Kidney (tissue), 14 donors: ENCODE results near the gene ZNF416. TPM values are rescaled to one million over a fixed set of nuclear protein-coding genes. Genes with fewer than 3 reads are reported as not detected.
A peak's percentile ranks its signal among the peaks of the same experiment; 100 is the strongest.

ENCODE experiments used
- DNase-seq, 5 donors: peaks; one replicate each; pipeline ENCODE4 v3.0.0-alpha.2; 2013 to 2020
- FAIRE-seq: peaks from 2 replicates; lab custom pipeline; 2012; peaks lifted over from hg19 to GRCh38; lab: Jason Lieb, UNC
- H3K27ac ChIP-seq, 2 donors: one replicate each; pipeline ENCODE4 v1.7.0; 2013; ENCODE audit warnings: low read depth in 2 of 2, low read length in 2 of 2, inconsistent platforms in 1 of 2
- H3K27me3 ChIP-seq: one replicate; pipeline ENCODE4 v1.7.1; 2013; ENCODE audit warnings: low read length, inconsistent platforms; ENCODE audit not compliant: control insufficient read depth, insufficient read depth
- H3K36me3 ChIP-seq, 3 donors: one replicate each; pipeline versions ENCODE4 v1.7.0 to v1.7.1; 2013; ENCODE audit warnings: low read length in 3 of 3, control low read depth in 1 of 3, inconsistent platforms in 1 of 3; ENCODE audit not compliant: insufficient read depth in 3 of 3, control insufficient read depth in 2 of 3
- H3K4me1 ChIP-seq, 3 donors: one replicate each; pipeline versions ENCODE4 v1.7.0 to v1.7.1; 2013; ENCODE audit warnings: low read length in 3 of 3, inconsistent platforms in 1 of 3, low read depth in 1 of 3; ENCODE audit not compliant: control insufficient read depth in 2 of 3, insufficient read depth in 2 of 3
- H3K4me3 ChIP-seq, 3 donors: one replicate each; pipeline versions ENCODE4 v1.7.0 to v1.8.1; 2013; ENCODE audit warnings: low read length in 3 of 3, control low read depth in 1 of 3, inconsistent platforms in 1 of 3
- H3K9ac ChIP-seq, 3 donors: one replicate each; pipeline versions ENCODE4 v1.7.0 to v1.7.1; 2013; ENCODE audit warnings: low read length in 3 of 3, control low read depth in 1 of 3, inconsistent platforms in 1 of 3
- H3K9me3 ChIP-seq, 3 donors: one replicate each; pipeline versions ENCODE4 v1.7.0 to v1.7.1; 2013; ENCODE audit warnings: low read length in 3 of 3, control low read depth in 1 of 3, inconsistent platforms in 1 of 3; ENCODE audit not compliant: control insufficient read depth in 2 of 3, insufficient read depth in 1 of 3
- intact Hi-C: fragments of 100-400 bp; cut with DNase I; formaldehyde crosslinking; loops from one replicate; pipeline ENCODE4 v1.11.1; 2022
- polyA plus RNA-seq: library from polyadenylated mRNA; stranded (reverse); fragments of 350-450 nt; fragmentation: Illumina TruSeq; extraction: RNeasy Lipid Tissue Mini Kit (QIAGEN cat#74804); gene quantifications from one replicate; pipeline ENCODE4 v1.2.3, GENCODE V29; 2014; ENCODE audit warnings: low read depth, low replicate concordance; ENCODE audit not compliant: insufficient read depth
- total RNA-seq: library from RNA; stranded (reverse); fragmentation: NEBNext Ultra II Directional; extraction: Animal tissue kit (Norgen Biotek cat#: 25700); gene quantifications from one replicate; pipeline ENCODE4 v1.2.1, GENCODE V29; 2021
- TF ChIP-seq, protein P1 (sequence below): IDR thresholded peaks from 3 replicates; pipeline ENCODE4 v1.5.1; 2012; ENCODE audit warnings: mild to moderate bottlenecking, moderate library complexity, borderline replicate concordance; ENCODE audit not compliant: insufficient read depth; ENCODE audit errors: extremely low read depth
- donor health status: control.
- donor health status: control.
- donor health status: control.
- donor health status: control.
- donor health status: control.
- donor health status: DM: yes; HTN: yes; CAD: no.
- donor health status: Normal renal cell carcinoma (clear cell type).

ZNF416 gene
- total and polyA plus RNA-seq, 2 donors from 2014 or later, result 3.5 to 8.0 TPM

- DNase-seq (no peak), FAIRE-seq (no peak)
- Histone ChIP-seq H3K9ac (no peak overlapping the region), H3K36me3 (peaks cover 2 to 11% (median 10%) of the 10 kb centered on the region in 3 donors), H3K27ac (no peak overlapping the region), H3K27me3 (no peaks in the 10 kb centered on the region), H3K4me3 (no peak overlapping the region), H3K4me1 (no peaks in the 10 kb centered on the region), H3K9me3 (peaks cover 0 to 17% (median 6%) of the 10 kb centered on the region in 3 donors)
- intact Hi-C loops, result no loop called here
- TF ChIP-seq, protein P1, sequence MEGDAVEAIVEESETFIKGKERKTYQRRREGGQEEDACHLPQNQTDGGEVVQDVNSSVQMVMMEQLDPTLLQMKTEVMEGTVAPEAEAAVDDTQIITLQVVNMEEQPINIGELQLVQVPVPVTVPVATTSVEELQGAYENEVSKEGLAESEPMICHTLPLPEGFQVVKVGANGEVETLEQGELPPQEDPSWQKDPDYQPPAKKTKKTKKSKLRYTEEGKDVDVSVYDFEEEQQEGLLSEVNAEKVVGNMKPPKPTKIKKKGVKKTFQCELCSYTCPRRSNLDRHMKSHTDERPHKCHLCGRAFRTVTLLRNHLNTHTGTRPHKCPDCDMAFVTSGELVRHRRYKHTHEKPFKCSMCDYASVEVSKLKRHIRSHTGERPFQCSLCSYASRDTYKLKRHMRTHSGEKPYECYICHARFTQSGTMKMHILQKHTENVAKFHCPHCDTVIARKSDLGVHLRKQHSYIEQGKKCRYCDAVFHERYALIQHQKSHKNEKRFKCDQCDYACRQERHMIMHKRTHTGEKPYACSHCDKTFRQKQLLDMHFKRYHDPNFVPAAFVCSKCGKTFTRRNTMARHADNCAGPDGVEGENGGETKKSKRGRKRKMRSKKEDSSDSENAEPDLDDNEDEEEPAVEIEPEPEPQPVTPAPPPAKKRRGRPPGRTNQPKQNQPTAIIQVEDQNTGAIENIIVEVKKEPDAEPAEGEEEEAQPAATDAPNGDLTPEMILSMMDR, result no peak
Measured at GRCh38 chr19:57606931-57607330, 28.2 kb upstream of the ZNF416 start.

DNA sequence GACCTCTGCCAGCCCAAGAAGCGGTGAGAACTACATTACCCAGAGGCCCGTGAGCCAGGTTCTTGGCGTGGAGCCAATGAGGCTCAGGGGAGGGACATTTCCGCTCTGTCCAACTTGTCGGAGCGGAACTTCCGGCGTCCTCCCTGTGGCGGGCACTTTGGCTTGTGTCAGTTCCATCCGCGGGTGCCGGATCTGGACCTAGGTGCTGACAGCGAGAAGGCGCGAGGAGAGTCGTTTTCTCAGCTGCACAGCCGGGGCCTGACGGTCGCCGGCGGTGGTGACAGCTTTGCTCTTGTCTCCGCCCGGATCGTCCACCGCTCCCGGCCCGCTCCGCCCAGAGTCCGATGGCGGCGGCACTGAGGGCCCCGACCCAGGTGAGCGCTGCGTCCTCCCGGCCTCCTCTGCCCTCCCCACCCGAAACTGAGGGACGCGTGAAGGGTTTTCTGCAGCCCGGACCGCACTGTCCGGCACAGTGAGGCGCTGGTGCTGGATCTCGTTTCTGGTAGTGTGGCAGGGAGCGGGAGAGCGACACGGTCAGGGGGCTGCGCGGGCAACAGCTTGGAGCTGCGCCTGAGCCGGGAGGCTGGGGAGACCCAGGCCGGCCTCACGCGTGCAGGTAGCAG, 21.2 kb upstream of the ZNF416 start, which contains the start of gene ZNF530:
TSS of gene ZNF530 (plus strand) at position 125 of the 623 bp plus-strand sequence. CDS start 4,461 bp downstream, outside the sequence.
- Histone ChIP-seq H3K36me3 (peaks cover 0 to 2% (median under 1%) of the 10 kb centered on the region in 3 donors), H3K9me3 (peaks cover 0 to 6% (median 0%) of the 10 kb centered on the region in 3 donors), H3K9ac (peak within 1 kb of the TSS in 2 of 3 donors; percentile 44 to 56), H3K4me1 (peaks cover 0 to 9% (median 6%) of the 10 kb centered on the region in 3 donors), H3K4me3 (peak within 1 kb of the TSS; percentile 55 to 80 (median 80)), H3K27ac (peak within 1 kb of the TSS in 1 of 2 donors; percentile 26), H3K27me3 (no peaks in the 10 kb centered on the region)
- DNase-seq, result peak; percentile 94 to 98 (median 97)
- TF ChIP-seq, protein P1, result no peak
- no peak for FAIRE-seq
- intact Hi-C loops, result no loop called here

DNA sequence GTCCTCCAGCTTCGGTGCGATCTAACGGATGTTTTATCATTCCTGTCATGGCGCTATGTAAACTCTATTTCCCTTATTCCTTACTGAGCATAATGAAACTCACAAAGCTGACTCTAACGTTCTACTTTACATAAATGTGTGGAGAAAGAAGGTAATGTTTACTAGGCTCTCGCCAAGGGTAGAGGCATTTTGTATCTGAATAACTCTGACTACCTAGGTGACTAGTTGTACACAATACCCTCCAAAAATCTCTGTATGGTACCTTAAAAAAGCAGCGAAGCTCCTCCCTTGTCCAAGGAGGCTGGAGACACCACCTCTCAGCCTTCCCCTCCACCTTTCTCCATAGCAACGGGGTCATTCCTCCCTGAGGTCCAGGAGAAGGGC, 20.7 kb upstream of the ZNF416 start:
- Histone ChIP-seq H3K9me3 (peaks cover 0 to 6% (median 0%) of the 10 kb centered on the region in 3 donors), H3K4me3 (peak overlapping the region; percentile 55 to 80 (median 80)), H3K27me3 (no peaks in the 10 kb centered on the region), H3K27ac (no peak overlapping the region), H3K9ac (no peak overlapping the region), H3K36me3 (peaks cover 0 to under 1% (median 0%) of the 10 kb centered on the region in 3 donors), H3K4me1 (peaks cover 0 to 9% (median 6%) of the 10 kb centered on the region in 3 donors)
- no peak for DNase-seq
- FAIRE-seq, result no peak
- TF ChIP-seq, protein P1, result no peak
- intact Hi-C loops, result no loop called here
